D721Med (cell line): Measurements from ENCODE around the gene PDSS2.
"Not testable (repeated sequence)": the region's sequence is repeated elsewhere in the genome, so short reads cannot be mapped to it uniquely, and the experiment has no call there.

Experiments used
- DNase-seq: peaks from one replicate; pipeline ENCODE4 v3.0.0; 2011; ENCODE audit warnings: low spot score; ENCODE audit not compliant: insufficient read length
- FAIRE-seq: peaks from 2 replicates; lab custom pipeline; 2011; peaks lifted over from hg19 to GRCh38; lab: Jason Lieb, UNC
- TF ChIP-seq, protein P1 (sequence below): IDR thresholded peaks from 2 replicates; pipeline ENCODE4 v1.5.1; 2012; ENCODE audit warnings: mild to moderate bottlenecking, control low read depth; ENCODE audit not compliant: insufficient read depth; ENCODE audit errors: missing control alignments

PDSS2 gene

DNA sequence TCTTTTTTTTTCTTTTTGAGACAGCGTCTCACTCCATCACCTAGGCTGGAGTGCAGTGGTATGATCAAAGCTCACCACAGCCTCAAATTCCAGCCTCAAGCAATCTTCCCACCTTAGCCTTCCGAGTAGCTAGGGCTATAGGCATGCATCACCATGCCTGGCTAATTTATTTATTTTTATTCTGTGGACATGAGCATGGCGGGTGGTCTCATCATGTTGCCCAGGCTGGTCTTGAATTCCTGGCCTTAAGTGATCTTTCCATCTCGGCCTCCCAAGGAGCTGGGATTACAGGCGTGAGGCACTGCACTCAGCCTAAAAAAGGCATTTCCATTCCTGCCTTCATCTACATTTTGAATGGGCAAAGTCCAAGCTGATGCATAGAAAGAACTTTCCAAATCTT lies 287.9 kb downstream of the PDSS2 start:
- TF ChIP-seq, protein P1, sequence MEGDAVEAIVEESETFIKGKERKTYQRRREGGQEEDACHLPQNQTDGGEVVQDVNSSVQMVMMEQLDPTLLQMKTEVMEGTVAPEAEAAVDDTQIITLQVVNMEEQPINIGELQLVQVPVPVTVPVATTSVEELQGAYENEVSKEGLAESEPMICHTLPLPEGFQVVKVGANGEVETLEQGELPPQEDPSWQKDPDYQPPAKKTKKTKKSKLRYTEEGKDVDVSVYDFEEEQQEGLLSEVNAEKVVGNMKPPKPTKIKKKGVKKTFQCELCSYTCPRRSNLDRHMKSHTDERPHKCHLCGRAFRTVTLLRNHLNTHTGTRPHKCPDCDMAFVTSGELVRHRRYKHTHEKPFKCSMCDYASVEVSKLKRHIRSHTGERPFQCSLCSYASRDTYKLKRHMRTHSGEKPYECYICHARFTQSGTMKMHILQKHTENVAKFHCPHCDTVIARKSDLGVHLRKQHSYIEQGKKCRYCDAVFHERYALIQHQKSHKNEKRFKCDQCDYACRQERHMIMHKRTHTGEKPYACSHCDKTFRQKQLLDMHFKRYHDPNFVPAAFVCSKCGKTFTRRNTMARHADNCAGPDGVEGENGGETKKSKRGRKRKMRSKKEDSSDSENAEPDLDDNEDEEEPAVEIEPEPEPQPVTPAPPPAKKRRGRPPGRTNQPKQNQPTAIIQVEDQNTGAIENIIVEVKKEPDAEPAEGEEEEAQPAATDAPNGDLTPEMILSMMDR, result no peak
- no peak for FAIRE-seq

DNA sequence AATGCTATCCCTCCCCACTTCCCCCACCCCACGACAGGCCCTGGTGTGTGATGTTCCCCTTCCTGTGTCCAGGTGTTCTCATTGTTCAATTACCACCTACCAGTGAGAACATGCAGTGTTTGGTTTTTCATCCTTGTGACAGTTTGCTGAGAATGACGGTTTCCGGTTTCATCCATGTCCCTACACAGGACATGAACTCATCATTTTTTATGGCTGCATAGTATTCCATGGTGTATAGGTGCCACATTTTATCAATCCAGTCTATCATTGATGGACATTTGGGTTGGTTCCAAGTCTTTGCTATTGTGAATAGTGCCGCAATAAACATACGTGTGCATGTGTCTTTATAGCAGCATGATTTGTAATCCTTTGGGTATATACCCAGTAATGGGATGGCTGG lies 295.1 kb downstream of the PDSS2 start:
- not testable (repeated sequence) for FAIRE-seq, DNase-seq

More for the DNA sequence above, 287.9 kb downstream of the PDSS2 start:
- DNase-seq, result no peak

DNA sequence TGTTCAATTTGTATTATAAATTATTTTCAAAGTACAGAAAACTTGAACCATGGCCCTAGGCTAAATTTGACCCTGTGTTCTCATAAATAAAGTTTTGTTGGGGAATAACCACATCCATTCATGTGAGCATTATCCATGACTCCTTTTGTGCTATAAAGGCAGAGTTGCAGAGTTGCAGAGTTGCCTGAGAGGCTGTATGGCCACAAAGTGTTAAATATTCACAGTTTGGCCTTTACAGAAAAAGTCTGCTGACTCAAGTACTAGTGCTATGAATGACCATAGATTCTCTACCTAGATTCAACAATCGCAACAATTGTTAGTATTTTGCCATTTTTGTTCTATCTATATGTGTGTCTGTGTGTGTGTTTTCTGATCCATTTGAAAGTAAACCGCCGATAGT lies 297.8 kb downstream of the PDSS2 start:
- TF ChIP-seq, protein P1, result no peak
- FAIRE-seq (no peak), DNase-seq (no peak)

DNA sequence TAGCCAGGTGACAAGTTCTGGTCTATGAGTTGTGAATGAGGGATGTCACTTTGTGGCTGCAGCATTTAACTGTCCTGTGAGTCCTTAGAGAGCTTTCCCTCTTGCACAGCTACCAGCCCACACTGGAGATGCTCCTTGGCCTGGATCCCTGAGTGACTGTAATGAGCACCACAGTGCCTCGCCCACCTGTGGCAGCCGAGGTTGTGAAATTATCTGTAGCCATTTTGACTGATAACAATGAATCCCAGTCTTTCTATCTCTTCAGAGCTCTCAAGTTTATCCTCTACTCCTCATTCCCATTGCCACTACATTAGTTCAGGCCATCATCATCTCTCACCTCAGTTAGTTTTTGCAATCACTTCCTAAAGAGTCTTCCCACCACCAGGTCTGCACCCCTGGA lies 302.7 kb downstream of the PDSS2 start:
- DNase-seq (no peak), FAIRE-seq (no peak)
- TF ChIP-seq, protein P1, result no peak

GRCh38 chr6:107154801-107155160 lies 304.6 kb downstream of the PDSS2 start:
- FAIRE-seq, result no peak
- DNase-seq, result no peak
- TF ChIP-seq, protein P1, result no peak

GRCh38 chr6:107154131-107154800 lies 305.1 kb downstream of the PDSS2 start:
- no peak for FAIRE-seq
- TF ChIP-seq, protein P1, result no peak
- no peak for DNase-seq

DNA sequence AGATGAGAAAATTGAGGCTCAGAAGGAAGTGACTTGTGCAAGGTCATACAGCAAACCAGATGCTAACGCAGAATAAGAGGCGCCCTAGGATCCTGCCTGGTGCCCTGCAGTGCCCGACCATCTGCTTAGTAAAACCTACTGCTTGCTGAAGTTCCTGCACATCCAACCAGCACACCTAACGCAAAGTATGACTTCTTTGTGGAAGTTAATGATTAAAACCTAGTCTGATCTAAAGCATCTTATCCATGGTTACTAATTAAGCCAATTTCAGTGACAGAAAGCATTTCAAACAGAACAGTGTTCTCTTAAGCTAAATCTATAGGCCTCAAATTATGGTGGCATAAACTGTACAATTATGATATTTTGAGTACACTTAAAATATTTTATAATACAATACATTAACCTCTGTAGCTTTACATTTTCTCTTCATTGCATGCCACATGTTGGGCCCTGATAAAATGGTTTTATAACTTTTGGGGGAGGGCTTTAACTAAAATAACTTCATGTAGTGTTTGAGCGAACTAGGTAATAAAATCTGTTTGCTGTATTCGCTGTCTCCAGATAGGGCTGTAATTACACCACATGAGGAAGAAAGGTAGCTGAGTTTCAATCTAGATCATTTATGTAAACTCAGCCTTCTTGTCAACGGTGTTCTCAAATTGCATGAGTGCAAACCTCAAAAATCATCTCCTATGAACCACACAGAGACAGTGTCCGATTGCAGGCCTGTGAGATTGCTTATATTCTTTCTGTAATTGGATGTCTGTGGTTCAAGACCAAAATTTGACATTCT lies 306.5 kb downstream of the PDSS2 start:
- FAIRE-seq (no peak), DNase-seq (no peak)
- TF ChIP-seq, protein P1, result no peak
